ENCODE data around the gene SLC30A7. TPM values are rescaled to one million over a fixed set of nuclear protein-coding genes. Genes with fewer than 3 reads are reported as not detected.

The SLC30A7 gene
- total and polyA plus RNA-seq, 2 of the 13 experiments (the other 11 are each of a cell fraction or from before 2014, with no cell fraction given), result 8.3 to 40.8 TPM

- TF ChIP-seq, protein P1, sequence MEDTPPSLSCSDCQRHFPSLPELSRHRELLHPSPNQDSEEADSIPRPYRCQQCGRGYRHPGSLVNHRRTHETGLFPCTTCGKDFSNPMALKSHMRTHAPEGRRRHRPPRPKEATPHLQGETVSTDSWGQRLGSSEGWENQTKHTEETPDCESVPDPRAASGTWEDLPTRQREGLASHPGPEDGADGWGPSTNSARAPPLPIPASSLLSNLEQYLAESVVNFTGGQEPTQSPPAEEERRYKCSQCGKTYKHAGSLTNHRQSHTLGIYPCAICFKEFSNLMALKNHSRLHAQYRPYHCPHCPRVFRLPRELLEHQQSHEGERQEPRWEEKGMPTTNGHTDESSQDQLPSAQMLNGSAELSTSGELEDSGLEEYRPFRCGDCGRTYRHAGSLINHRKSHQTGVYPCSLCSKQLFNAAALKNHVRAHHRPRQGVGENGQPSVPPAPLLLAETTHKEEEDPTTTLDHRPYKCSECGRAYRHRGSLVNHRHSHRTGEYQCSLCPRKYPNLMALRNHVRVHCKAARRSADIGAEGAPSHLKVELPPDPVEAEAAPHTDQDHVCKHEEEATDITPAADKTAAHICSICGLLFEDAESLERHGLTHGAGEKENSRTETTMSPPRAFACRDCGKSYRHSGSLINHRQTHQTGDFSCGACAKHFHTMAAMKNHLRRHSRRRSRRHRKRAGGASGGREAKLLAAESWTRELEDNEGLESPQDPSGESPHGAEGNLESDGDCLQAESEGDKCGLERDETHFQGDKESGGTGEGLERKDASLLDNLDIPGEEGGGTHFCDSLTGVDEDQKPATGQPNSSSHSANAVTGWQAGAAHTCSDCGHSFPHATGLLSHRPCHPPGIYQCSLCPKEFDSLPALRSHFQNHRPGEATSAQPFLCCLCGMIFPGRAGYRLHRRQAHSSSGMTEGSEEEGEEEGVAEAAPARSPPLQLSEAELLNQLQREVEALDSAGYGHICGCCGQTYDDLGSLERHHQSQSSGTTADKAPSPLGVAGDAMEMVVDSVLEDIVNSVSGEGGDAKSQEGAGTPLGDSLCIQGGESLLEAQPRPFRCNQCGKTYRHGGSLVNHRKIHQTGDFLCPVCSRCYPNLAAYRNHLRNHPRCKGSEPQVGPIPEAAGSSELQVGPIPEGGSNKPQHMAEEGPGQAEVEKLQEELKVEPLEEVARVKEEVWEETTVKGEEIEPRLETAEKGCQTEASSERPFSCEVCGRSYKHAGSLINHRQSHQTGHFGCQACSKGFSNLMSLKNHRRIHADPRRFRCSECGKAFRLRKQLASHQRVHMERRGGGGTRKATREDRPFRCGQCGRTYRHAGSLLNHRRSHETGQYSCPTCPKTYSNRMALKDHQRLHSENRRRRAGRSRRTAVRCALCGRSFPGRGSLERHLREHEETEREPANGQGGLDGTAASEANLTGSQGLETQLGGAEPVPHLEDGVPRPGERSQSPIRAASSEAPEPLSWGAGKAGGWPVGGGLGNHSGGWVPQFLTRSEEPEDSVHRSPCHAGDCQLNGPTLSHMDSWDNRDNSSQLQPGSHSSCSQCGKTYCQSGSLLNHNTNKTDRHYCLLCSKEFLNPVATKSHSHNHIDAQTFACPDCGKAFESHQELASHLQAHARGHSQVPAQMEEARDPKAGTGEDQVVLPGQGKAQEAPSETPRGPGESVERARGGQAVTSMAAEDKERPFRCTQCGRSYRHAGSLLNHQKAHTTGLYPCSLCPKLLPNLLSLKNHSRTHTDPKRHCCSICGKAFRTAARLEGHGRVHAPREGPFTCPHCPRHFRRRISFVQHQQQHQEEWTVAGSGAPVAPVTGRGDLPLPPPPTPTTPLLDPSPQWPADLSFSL (CRISPR knock-in tag; IDR thresholded peaks at IDR 0.05), result no peak
- no peak for TF ChIP-seq ZNF30 (CRISPR knock-in tag; IDR thresholded peaks at IDR 0.05)
- no peak for TF ChIP-seq ZNF777 (CRISPR knock-in tag; IDR thresholded peaks at IDR 0.05)
- TF ChIP-seq, protein P2, sequence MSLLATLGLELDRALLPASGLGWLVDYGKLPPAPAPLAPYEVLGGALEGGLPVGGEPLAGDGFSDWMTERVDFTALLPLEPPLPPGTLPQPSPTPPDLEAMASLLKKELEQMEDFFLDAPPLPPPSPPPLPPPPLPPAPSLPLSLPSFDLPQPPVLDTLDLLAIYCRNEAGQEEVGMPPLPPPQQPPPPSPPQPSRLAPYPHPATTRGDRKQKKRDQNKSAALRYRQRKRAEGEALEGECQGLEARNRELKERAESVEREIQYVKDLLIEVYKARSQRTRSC (CRISPR knock-in tag; IDR thresholded peaks at IDR 0.05; ENCODE audit: low read depth), result no peak
- no peak for TF ChIP-seq ZFYVE20 (CRISPR knock-in tag; IDR thresholded peaks at IDR 0.05; ENCODE audit: borderline replicate concordance, low read depth)
- peak; percentile 90 for TF ChIP-seq ATF7 (IDR thresholded peaks at IDR 0.05)
- TF ChIP-seq ATF7 (CRISPR knock-in tag; IDR thresholded peaks at IDR 0.05), result no peak
- TF ChIP-seq ZNF761 (CRISPR knock-in tag; conservative IDR thresholded peaks at IDR 0.05), result no peak
- TF ChIP-seq ZNF496 (CRISPR knock-in tag; IDR thresholded peaks at IDR 0.05; ENCODE audit: insufficient replicate concordance), result no peak
- no peak for TF ChIP-seq RCOR2 (CRISPR knock-in tag; IDR thresholded peaks at IDR 0.05)
- TF ChIP-seq CTCF (CRISPR knock-in tag; IDR thresholded peaks at IDR 0.05), result peak; percentile 53
- TF ChIP-seq MIXL1 (CRISPR knock-in tag; IDR thresholded peaks at IDR 0.05), result peak; percentile 27; the same call in 1 of the 2 replicates
- no peak for TF ChIP-seq MZF1 (CRISPR knock-in tag; IDR thresholded peaks at IDR 0.05; ENCODE audit: borderline replicate concordance)
- TF ChIP-seq NFE2 (CRISPR knock-in tag; IDR thresholded peaks at IDR 0.05), result no peak
- TF ChIP-seq ZNF570 (CRISPR knock-in tag; IDR thresholded peaks at IDR 0.05; ENCODE audit: borderline replicate concordance), result no peak
- no peak for TF ChIP-seq SAFB2 (CRISPR knock-in tag; IDR thresholded peaks at IDR 0.05; ENCODE audit: borderline replicate concordance, low read depth)
- TF ChIP-seq SIX4 (CRISPR knock-in tag; IDR thresholded peaks at IDR 0.05), result no peak
- TF ChIP-seq RAD21 (CRISPR knock-in tag; IDR thresholded peaks at IDR 0.05), result peak; percentile 39; the same call in 1 of the 2 replicates
- no peak for TF ChIP-seq ZNF652 (CRISPR knock-in tag; IDR thresholded peaks at IDR 0.05; ENCODE audit: borderline replicate concordance, low read depth)
- TF ChIP-seq NFIB (CRISPR knock-in tag; IDR thresholded peaks at IDR 0.05; ENCODE audit: borderline replicate concordance), result no peak
- TF ChIP-seq THYN1 (CRISPR knock-in tag; IDR thresholded peaks at IDR 0.05; ENCODE audit: borderline replicate concordance, low read depth), result no peak
- TF ChIP-seq SRY (CRISPR knock-in tag; IDR thresholded peaks at IDR 0.05), result no peak
- TF ChIP-seq PHB2 (IDR thresholded peaks at IDR 0.05; ENCODE audit: partially characterized antibody), result no peak
These were observed 27.4 kb upstream of the SLC30A7 start (continued) for GRCh38 chr1:100868364-100868995.
